ENCODE results near the gene PAX7.

The PAX7 gene

DNA sequence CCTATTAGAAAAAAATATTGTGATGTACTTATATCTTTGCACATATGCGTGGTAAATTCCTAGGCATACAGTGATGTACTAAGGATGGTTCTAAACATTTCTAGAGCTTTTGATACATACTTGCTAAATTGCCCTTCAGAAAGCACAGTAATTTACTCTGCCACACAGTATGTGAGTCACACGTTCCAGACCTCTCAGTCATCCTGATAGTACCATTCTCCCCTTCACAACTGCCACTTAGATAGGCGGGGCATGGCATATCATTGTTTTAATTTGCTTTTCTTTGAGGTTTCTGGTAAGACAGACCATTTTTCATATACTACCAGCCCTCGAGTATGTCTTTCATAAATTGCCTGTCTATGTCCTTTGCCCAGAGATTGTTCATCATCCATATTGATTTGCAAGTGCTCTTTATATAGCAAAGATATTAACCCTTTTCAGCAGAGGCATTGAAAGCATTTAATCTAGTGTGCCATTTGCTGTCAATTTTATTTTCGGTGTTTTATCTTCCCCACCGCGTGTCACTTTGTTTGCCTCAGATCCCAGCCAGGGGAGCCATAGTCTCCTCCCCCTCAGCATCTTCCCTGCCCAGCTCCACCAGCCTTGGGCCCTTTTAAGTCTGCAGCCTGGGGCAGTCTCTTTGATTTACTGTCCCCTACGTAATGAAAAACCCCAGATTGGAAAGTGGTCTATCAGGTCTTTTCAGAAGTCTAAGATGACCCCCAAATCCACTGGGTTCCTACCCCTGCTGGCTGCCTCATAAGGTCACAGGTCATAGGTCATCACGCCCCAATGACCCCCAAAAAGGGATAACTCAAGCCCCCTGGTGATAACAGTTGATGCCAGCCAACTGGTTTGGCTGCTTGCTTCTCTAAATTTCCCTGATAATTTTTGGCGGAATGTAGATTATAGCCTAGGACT lies 11.8 kb upstream of the PAX7 start:
- no peak for DNase-seq (ENCODE audit: low read depth, low spot score)

DNA sequence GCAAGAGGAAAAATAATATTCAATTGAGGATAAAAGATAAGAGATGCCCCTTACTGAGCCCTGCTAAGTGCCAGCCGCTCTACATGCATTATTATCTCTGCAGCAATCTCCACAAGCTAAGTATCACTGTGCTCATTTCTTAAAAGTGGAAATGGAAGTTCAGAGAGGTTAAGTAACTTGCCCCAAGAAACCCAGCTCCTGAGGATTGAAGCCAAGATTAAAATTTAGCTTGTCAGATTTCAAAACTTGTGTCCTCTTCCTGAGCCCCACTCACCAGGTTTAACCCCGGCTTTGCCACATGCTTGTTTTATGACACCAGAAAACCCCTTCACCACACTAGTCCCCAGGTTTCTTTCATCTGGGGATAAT lies 11.2 kb upstream of the PAX7 start:
- DNase-seq (ENCODE audit: low read depth, low spot score) = no peak

DNA sequence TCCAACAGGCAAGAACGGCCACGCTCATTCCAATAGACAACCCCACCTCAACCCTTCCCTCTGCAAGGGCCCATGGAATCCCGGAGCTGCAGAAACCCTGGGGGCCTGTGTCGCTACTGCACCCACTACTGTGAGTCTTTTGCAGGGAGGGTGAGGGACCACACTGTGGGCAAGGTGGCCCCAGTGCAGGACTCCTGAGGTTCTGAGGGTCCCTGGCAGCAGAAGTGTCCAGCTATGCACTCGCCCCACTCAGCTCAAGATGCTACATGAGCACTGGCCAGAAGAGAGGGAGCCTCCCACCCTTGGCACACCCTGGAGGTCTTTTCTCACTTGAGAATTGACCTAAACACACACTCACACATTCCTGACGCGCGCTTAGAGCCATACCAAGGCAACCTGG lies 2.1 kb upstream of the PAX7 start:
- DNase-seq (ENCODE audit: low read depth, low spot score) = no peak

DNA sequence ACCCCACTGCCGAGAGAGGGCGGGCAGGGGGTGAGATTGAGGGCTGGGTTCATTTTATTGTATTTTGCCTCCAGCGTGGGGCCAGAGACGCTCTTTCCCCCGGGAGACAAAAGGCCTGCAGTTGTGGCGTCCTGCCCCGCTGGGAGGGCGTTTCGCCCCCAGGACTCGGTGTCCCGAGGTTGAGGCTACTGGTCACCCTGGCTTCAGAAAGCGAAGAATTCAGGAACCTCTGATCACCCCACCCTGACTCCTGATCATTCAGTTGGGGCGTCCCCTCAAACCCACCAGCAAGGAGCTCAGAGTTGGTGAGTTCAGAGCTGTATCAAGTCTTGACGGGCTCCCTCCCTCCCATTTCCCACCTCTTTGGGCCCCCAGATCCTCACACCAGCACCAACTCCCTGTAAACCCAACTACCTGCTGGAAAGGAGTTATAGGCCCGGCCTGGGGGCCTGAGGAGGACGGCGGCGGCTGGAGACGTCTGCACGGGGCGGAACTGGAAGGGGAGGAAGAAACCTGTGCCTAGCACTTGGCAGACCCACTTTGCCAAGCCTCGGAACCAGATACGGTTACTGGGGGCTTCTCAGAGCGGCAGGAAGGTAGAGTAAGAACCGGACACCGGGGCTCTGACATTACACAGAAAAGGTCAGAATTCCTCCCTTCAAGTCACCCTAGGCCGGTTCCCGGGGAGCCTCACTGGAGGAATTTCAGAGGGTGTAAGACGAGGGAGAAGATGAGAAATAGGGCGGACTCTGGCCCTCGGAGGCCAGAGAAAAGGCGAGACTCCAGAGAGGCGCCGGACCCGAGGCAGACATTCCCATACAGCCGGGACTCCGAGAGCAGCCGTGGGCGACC lies 761 bp upstream of the PAX7 start:
- DNase-seq (ENCODE audit: low read depth, low spot score) = no peak

DNA sequence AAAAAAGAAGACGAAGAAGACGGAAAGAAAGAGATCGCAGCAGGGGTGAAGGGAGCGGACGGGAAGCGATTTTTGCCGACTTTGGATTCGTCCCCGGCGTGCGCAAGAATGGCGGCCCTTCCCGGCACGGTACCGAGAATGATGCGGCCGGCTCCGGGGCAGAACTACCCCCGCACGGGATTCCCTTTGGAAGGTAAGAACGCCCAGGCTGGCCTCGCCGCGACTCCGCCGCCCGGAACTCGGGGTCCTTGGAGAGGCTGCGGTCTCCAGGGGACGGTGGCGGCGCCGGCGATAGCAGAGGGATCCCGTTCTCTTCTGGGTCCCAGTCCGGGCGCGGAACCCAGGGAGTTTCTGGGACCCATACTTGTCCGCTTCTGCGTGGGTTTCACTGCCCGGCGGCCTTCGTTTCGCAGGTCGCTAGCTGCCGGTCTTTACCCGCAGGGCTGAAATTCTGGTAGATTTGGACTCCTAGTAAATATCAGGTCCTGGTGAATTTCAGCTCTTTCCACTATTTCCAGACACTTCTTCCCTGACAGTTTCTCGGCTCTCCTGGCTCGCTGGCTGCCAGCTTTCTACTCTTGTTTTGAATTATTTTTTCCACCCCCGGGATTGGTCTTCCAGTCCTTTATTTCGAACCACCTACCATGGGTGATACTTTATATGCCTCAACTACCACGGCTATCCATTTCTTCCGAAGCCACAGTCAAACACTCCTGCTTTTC lies 1.0 kb downstream of the PAX7 start:
- no peak for DNase-seq (ENCODE audit: low read depth, low spot score)

DNA sequence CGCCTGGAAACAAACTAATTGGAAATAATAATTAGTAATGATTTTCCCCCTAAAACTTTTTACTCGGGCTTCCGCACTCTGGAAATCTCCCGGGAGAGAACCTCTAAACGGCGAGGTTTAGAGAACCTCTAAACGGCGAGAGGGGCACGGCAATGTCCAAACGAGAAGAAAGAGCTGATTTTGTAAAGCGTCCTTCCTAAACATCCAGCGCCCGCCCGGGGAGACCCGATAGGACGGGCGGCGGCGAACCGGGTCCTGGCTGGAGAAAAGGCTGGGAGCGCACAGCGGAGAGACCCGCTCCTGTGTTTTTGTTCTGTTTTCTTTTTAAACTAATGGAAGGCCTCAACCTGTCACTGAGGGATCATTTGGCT lies 1.6 kb downstream of the PAX7 start:
- DNase-seq (ENCODE audit: low read depth, low spot score) = no peak

DNA sequence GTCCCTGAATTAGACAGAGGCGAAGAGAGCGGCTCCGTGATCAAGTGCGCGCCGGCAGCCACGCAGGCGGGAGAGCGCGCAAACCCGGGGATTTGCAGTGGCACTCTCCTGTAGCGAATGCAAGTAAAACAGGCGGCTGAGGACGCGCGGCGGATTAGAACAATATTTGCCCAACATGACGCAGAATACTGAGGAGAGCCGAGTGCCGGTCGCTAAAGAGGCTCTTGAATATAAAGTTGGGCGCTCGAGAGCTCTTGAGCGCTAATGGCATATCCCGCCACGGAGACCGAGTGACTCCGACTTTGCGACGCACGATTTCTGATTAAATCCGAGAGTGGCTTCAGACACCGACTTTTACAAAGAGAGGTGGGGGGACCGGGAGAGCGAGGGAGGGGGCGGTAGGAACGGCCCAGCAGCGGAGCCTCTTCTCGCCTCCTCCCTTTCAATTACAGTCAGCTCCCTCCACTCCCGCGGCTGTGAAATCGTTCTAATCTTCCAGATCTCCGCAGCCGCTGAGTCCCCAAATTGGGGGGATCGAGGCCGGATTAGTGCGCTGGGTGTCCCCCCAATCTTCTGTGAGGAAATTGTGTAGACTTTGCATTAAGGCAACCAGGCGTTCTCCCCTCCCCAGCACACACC lies 2.3 kb downstream of the PAX7 start:
- DNase-seq (ENCODE audit: low read depth, low spot score) = no peak

DNA sequence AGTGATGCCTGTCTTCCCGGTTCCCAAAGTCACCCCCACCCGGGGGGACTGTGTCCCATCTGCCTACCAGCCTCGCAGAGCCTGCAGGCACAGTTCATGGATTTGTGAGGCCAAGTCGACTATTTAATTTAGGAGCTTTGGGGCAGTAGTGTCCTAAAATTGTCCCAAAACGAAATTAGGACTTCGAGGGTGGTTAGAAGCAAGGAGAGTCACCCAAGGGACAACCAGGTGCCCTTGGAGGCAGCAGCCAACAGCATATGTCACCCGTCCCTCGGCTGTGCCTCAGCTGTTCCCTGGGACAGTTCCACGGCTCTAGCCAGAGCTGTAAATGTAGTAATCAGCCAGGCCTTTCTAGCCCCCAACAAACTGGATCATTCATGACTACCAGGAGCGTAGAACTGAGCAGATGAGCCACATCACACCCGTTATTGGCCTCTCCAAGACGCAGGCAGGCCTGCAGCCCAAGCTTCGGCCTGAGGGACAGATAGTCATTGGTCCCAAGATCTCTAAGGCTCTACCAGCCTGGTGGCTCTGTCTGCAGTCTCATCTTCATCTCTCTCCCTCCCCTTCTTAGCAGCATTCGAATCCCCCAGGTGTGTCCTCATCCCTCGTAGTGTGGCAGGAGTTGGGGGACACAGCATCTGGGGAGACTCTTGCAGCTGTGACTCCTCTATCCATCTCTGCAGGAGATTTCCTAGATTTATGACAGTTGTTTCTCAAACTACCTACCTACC lies 2.9 kb downstream of the PAX7 start:
- DNase-seq (ENCODE audit: low read depth, low spot score) = no peak

DNA sequence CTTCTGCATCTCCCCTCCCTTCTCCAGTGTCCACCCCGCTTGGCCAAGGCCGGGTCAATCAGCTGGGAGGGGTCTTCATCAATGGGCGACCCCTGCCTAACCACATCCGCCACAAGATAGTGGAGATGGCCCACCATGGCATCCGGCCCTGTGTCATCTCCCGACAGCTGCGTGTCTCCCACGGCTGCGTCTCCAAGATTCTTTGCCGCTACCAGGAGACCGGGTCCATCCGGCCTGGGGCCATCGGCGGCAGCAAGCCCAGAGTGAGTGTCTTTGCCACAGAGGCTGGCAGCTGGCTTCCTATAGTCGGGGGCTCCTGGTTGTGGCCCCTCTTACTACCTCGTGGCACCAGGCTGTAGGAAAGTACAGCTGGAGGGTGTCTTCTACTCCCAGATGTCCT lies 3.6 kb downstream of the PAX7 start:
- no peak for DNase-seq (ENCODE audit: low read depth, low spot score)

DNA sequence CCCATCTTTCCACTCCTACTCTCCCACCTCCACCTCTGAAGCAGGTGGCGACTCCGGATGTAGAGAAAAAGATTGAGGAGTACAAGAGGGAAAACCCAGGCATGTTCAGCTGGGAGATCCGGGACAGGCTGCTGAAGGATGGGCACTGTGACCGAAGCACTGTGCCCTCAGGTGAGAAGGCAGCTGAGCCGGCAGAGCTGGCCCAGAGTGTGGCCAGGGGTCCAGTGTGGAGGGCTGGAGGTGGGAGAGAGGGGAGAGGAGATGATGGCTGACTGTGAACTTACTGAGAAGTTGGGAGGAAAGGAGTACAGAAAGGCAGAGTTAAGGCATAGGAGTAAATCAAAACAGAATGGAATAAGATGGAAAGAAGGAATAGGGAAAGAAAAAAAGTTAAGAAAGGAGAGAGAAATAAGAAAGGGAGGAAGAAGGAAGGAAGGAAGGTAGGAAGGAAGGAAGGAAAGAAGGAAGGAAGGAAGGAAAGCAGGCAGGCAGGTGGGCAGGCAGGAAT lies 4.5 kb downstream of the PAX7 start:
- DNase-seq (ENCODE audit: low read depth, low spot score) = no peak

DNA sequence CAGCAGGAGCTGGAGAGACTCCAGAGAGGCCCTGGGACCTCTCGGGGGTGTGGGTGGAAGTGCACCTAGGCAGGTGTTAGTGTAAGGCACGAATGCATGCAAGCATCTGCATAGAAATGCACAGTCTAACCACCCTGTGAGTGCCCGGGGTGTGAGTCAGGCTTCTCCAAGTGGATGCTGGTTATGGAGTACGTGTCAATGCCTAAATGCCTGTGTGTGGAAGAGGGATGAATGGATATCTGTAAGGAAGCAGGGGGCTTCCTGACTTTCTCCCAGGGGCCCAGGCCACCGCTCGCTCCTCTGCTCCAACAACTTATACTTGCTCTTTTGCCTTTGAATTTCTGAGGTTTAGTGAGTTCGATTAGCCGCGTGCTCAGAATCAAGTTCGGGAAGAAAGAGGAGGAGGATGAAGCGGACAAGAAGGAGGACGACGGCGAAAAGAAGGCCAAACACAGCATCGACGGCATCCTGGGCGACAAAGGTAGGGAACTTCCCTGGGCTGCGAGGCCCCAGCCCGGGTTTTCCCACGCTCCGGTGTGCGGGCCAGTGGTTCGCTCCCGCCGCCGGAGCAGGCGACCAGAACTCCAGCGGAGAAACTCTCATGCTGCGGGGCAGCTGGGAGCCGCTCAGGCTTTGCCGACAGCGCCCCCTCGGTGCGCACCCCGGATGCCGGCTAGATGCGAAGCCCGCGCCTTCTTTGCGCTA lies 5.4 kb downstream of the PAX7 start:
- no peak for DNase-seq (ENCODE audit: low read depth, low spot score)

DNA sequence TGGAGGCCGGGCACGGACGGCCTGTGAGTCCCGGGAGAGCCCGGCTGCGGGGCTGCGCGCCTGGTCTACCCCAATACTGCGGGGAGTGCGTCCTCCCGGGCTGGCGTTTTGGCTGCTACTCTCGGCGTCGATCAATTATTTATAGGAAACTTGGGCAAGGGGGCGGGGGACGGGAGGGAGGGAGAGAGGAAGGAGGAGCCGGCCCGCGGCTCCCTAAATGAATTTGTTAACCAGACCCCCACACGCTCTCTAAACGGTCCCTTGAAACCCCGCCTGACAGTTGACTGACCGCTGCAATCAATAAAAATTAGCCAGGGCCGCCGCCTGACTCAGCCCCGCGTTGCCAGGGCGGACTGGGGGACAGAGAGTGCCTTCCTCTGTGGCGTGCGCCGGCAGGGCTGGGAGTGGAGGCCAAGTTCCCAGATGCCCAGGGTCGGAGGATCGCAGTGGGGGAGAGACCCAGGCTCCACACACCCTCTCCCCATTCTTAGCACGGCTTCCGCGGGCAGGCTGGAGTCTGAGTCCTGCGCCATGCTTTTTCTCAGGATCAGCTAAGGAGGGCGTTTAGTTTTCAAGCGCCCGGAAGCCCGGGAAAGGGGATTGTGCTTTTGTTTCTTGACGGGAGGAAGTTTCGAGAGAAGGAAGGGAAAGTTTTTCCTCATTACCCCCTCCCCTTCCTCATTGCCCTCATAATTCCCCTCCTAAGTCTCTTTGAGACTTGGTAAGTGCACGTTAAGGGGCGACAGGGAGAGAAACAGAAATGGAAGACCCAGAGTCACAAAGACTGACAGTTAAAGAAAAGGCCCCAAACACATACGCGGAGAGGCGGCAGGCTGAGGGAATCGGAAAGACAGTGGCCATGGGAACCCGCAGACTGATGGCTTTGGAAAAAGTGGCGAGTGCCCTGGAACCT lies 6.2 kb downstream of the PAX7 start:
- DNase-seq (ENCODE audit: low read depth, low spot score) = no peak

DNA sequence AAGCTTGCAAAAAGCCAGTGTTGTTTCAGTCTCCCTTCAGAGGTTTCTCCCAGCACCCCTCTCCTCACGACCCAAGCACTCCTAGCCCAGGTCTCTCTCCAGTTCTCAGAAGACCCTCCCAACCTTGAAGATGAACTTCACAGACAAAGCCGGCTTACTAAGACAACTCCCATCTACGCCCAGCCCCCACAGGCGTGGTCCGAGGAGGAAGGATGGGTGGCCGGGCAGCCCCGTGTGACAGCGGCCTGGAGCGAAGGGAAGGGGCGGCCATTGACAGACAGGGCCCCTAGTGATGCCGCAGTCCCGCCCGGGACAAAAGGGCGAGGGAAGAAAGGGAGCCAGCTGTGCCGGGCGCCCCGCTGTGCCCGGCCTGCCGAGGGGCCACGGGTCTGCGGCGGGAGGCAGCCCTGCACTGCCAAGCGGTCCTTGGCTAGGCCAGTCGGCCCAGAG lies 6.9 kb downstream of the PAX7 start:
- no peak for DNase-seq (ENCODE audit: low read depth, low spot score)

DNA sequence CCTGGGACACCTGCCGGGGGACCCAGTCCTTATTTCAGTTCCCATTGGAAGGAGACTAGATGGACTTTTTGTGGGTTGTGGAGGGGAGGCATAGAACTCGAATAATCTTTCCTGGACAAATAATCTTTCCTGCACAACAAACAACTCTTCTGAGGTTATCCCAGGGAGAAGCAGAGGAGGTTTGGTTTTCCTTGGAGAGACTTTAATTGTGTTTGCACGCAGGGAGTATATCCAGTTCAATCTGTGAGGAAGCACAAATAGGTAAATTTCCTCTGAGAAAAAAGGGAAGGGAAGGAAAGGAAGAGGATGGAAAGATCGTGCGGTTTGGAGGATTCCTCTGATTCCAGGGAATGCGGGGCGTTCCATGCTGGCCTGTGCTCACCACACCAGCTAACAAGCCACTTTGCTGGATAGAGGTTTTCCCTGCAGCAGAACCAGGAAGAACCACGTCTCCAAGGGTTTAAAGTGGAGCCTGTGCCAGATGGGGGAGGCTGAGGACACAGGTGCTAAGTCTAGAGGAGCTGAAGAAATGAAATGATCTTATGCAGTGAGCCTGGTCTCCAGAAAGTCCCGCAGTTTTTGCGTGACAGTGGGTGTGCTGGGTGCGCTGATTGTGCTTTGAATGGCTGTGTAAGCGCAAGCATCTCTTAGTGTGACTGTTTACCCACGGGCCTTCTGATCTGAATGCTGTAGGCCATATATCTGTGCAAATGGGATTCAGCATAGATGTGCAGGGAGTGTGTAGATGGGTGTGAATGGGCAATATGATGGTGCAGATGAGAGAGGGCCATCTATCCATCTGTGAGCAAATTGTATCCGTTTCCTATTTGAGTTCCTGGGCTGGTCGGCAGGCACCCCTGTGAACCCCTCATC lies 7.6 kb downstream of the PAX7 start:
- DNase-seq (ENCODE audit: low read depth, low spot score) = no peak

DNA sequence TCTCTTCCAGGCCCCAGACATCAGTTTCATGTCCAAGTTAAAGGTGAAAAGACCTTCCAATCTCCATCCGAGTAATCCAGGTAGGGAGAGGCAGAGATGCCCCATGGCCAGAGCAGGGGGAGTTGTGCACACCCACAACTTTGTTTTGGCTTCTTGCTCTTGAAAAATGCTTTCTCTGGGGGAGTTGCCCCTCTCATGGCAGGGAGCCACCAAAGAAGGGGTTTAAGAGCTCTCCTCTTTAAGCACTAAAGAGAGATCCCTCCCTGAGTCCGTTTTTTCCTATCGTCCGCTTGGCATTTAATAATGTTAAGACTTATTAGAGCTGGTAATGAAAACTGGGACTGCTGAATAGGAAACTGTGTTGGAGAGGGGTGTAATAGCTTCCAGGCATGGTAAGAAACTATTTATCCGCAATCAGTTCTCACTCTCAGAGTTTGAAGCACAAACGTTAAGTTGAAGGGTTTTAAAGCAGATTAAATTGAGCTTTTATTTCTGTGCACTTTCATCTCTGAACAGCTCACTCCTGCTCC lies 8.3 kb downstream of the PAX7 start:
- no peak for DNase-seq (ENCODE audit: low read depth, low spot score)

DNA sequence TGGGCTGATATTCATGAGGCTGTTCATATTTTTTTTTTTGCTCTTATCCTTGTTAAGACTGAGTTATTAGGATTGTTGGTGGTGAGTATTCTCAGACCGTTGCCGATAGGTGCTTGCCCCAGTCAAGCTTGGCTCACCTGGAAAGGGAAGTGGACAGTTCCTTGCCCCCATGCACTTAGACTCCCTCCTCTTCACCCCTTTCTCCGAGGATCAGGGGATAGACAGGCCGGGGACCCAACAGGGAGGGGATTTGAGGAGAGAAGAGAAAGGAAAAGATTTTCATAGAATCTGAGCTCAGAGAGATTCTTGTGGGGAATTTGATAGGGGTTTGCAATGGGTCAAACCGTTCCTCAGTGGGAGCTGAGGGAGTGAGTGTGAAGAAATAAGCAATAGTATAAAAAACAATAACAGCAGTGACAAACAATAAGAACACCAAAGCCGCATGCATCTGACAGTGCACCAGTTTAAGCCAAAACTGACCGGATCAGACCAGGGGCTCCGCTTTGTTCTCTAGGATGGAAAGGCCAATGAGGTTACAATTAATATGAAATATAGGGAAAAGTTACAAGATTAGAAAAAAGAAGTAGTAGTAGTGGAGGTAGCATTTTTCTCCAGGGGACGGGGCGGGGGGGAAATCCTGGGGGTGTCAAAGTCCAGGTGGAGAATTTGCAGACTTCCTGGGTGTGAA lies 8.9 kb downstream of the PAX7 start:
- DNase-seq (ENCODE audit: low read depth, low spot score) = no peak
